Psoas muscle (tissue), 8 donors: ENCODE measurements around the gene MYL5. TPM values are rescaled to one million over a fixed set of nuclear protein-coding genes. Genes with fewer than 3 reads are reported as not detected.

ENCODE experiments used
- ATAC-seq, 4 donors: fragments of 200-7000 bp; cut with Tn5 transposase; one replicate each; pipeline ENCODE4 v1.9.1; 2020; ENCODE audit warnings: moderate library complexity in 3 of 4, mild to moderate bottlenecking in 2 of 4
- DNase-seq, 2 donors: peaks; one replicate each; pipeline ENCODE4 v3.0.0-alpha.2; 2020
- H3K27ac ChIP-seq: fragments of 200-600 bp; one replicate; pipeline ENCODE4 v1.8.0; 2022
- H3K27me3 ChIP-seq, 3 donors: fragments of 200-600 bp in 1 of 3; one replicate each; pipeline versions ENCODE4 v1.6.1 to v1.8.0; 2013 to 2022; ENCODE audit warnings: low read length in 2 of 3, mild to moderate bottlenecking in 2 of 3, moderate library complexity in 1 of 3; ENCODE audit not compliant: insufficient read depth in 3 of 3
- H3K36me3 ChIP-seq, 2 donors: fragments of 200-600 bp in 1 of 2; one replicate each; pipeline versions ENCODE4 v1.6.1 to v1.8.0; 2013 to 2022; ENCODE audit warnings: low read depth in 1 of 2, mild to moderate bottlenecking in 1 of 2, moderate library complexity in 1 of 2; ENCODE audit not compliant: insufficient read depth in 1 of 2
- H3K4me1 ChIP-seq: fragments of 200-600 bp; one replicate; pipeline ENCODE4 v1.8.0; 2022
- H3K4me3 ChIP-seq: fragments of 200-600 bp; one replicate; pipeline ENCODE4 v1.8.0; 2022; ENCODE audit warnings: mild to moderate bottlenecking
- H3K9me3 ChIP-seq: fragments of 200-600 bp; one replicate; pipeline ENCODE4 v1.8.0; 2022
- CTCF ChIP-seq: fragments of 200-600 bp; IDR thresholded peaks from one replicate; pipeline ENCODE4 v1.8.0; 2022; ENCODE audit warnings: antibody characterized with exemption
- WGBS, 3 donors: extraction: QIAGEN DNeasy Blood & Tissue Kit; methylation state at CpG; one replicate each; pipeline versions ENCODE4 v1.1.6 to v1.1.7; 2013; 5-methylcytosine and 5-hydroxymethylcytosine counted together
- intact Hi-C, 2 donors: fragments of 100-400 bp; cut with DNase I; formaldehyde crosslinking; loops; one replicate each; pipeline versions ENCODE4 v1.11.0 to v1.14.2; 2022
- polyA plus RNA-seq, 3 donors: library from polyadenylated mRNA; stranded (reverse); fragments of 200-250 nt; gene quantifications; one replicate each; pipeline ENCODE4 v1.2.3, GENCODE V29; 2013
- total RNA-seq, 4 donors: library from RNA; stranded (reverse); fragmentation: NEBNext Ultra II Directional in 2 of 4; extraction: Animal tissue kit (Norgen Biotek cat#: 25700) in 2 of 4; gene quantifications; one replicate each; pipeline versions ENCODE4 v1.2.1 to v1.2.4, GENCODE V29; 2021 to 2023
- donor health status: healthy with polysubstance abuse.
- donor health status: DM: no; HTN: no; CAD: no; lungs with moderate emphysema.
- donor health status: Bipolar disorder and iron deficiency.
- donor health status: healthy.
- donor health status: DM: yes; HTN: yes; CAD: no.
- donor health status: DM: no; HTN: no; CAD: no.
- donor health status: DM: no; HTN: no; CAD: no.
- donor health status: DM: yes; HTN: yes; CAD: no.

MYL5 gene
- total and polyA plus RNA-seq, 7 donors = 2.0 to 11.2 (median 5.4) TPM

GRCh38 chr4:712093-712492 lies 37.8 kb downstream of the MYL5 start:
- 57 to 72% (median 71%) methylated on average over 3 of the region's 3 CpGs for WGBS, 3 donors
- H3K27me3 ChIP-seq = no peaks in the 10 kb centered on the region
- H3K9me3 ChIP-seq = no peaks in the 10 kb centered on the region
- no peak for TF ChIP-seq CTCF
- ATAC-seq (no peak), DNase-seq (no peak)
- intact Hi-C loops = no loop called here
- H3K4me3 ChIP-seq = no peak overlapping the region
- peaks cover 0 to 4% of the 10 kb centered on the region in 2 donors for H3K36me3 ChIP-seq
- no peak overlapping the region for H3K27ac ChIP-seq
- H3K4me1 ChIP-seq = peaks cover 9% of the 10 kb centered on the region

- H3K4me1 ChIP-seq = peaks cover 4% of the 10 kb centered on the region
- no peaks in the 10 kb centered on the region for H3K9me3 ChIP-seq
- 84 to 88% (median 88%) methylated on average over 9 of the region's 9 CpGs for WGBS, 3 donors
- DNase-seq = no peak
- intact Hi-C loops = no loop called here
- no peak for TF ChIP-seq CTCF
- H3K36me3 ChIP-seq = peaks cover 0 to 4% of the 10 kb centered on the region in 2 donors
- no peak for ATAC-seq
- no peak overlapping the region for H3K27ac ChIP-seq
- no peak overlapping the region for H3K4me3 ChIP-seq
- H3K27me3 ChIP-seq = no peaks in the 10 kb centered on the region
Observed at GRCh38 chr4:712916-713632, 38.7 kb downstream of the MYL5 start.

GRCh38 chr4:714087-714486 lies 39.7 kb downstream of the MYL5 start:
- H3K4me3 ChIP-seq = no peak overlapping the region
- DNase-seq = no peak
- TF ChIP-seq CTCF = no peak
- H3K27ac ChIP-seq = no peak overlapping the region
- no peak for ATAC-seq
- peaks cover 0 to 4% of the 10 kb centered on the region in 2 donors for H3K36me3 ChIP-seq
- WGBS, 3 donors = 90 to 95% (median 93%) methylated on average over 18 of the region's 18 CpGs
- no peaks in the 10 kb centered on the region for H3K4me1 ChIP-seq
- intact Hi-C loops = no loop called here
- no peaks in the 10 kb centered on the region for H3K27me3 ChIP-seq
- H3K9me3 ChIP-seq = no peaks in the 10 kb centered on the region

GRCh38 chr4:717601-718320 lies 43.4 kb downstream of the MYL5 start:
- Histone ChIP-seq H3K27me3 (no peaks in the 10 kb centered on the region), H3K9me3 (no peaks in the 10 kb centered on the region), H3K4me3 (no peak overlapping the region), H3K4me1 (no peaks in the 10 kb centered on the region), H3K36me3 (no peaks in the 10 kb centered on the region), H3K27ac (no peak overlapping the region)
- no peak for TF ChIP-seq CTCF
- intact Hi-C loops = no loop called here
- no peak for ATAC-seq
- no peak for DNase-seq
- 84 to 89% (median 88%) methylated on average over 29 to 34 of the region's 34 CpGs for WGBS, 3 donors
